OCI-LY1 (cell line): ENCODE measurements around the gene MCAT.

Experiments
- H2AFZ ChIP-seq: fragments of 200-600 bp; sonication (generic), shearing (Covaris generic); 2 replicates; pipeline ENCODE4 v1.6.0; 2014; ENCODE audit warnings: antibody characterized with exemption, mild to moderate bottlenecking, low read length
- H3F3A ChIP-seq: fragments of 200-600 bp; sonication (generic), shearing (Covaris generic); 2 replicates; pipeline ENCODE4 v1.6.0; 2014; ENCODE audit warnings: mild to moderate bottlenecking, antibody characterized with exemption, low read length, moderate library complexity; ENCODE audit not compliant: insufficient read depth
- H3K27ac ChIP-seq: fragments of 200-600 bp; sonication (generic); 2 replicates; pipeline ENCODE4 v1.5.1; 2014; ENCODE audit warnings: low read length, mixed run types, mild to moderate bottlenecking, low read depth; ENCODE audit not compliant: poor library complexity, severe bottlenecking
- H3K27me3 ChIP-seq: fragments of 200-600 bp; sonication (generic); 2 replicates; pipeline ENCODE4 v1.6.0; 2014; ENCODE audit warnings: antibody characterized with exemption, mild to moderate bottlenecking, low read length, moderate library complexity; ENCODE audit not compliant: insufficient read depth
- H3K36me3 ChIP-seq: fragments of 200-600 bp; sonication (generic); 2 replicates; pipeline ENCODE4 v1.6.1; 2014; ENCODE audit warnings: mild to moderate bottlenecking, antibody characterized with exemption, low read length, moderate library complexity, mixed read lengths; ENCODE audit not compliant: insufficient read depth
- H3K4me1 ChIP-seq: fragments of 200-600 bp; sonication (generic); 2 replicates; pipeline ENCODE4 v1.5.1; 2014; ENCODE audit warnings: mild to moderate bottlenecking, low read length, moderate library complexity; ENCODE audit not compliant: insufficient read depth, severe bottlenecking
- H3K4me2 ChIP-seq: fragments of 200-600 bp; sonication (generic), shearing (Covaris generic); 2 replicates; pipeline ENCODE4 v1.6.1; 2014; ENCODE audit warnings: low read length
- H3K4me3 ChIP-seq: fragments of 200-600 bp; sonication (generic); 2 replicates; pipeline ENCODE4 v1.5.1; 2014; ENCODE audit warnings: low read length, low read depth, mild to moderate bottlenecking, mixed read lengths; ENCODE audit not compliant: poor library complexity, severe bottlenecking
- H3K79me2 ChIP-seq: fragments of 200-600 bp; shearing (Covaris generic); 2 replicates; pipeline ENCODE4 v1.6.1; 2016; ENCODE audit warnings: mixed run types, low read length, mixed read lengths; ENCODE audit not compliant: insufficient read depth
- H3K9ac ChIP-seq: fragments of 200-600 bp; sonication (generic), shearing (Covaris generic); 2 replicates; pipeline ENCODE4 v1.6.1; 2014; ENCODE audit warnings: mild to moderate bottlenecking, low read length, mixed read lengths
- H3K9me2 ChIP-seq: fragments of 200-600 bp; sonication (generic), shearing (Covaris generic); 2 replicates; pipeline ENCODE4 v1.6.1; 2014; ENCODE audit warnings: low read depth, mild to moderate bottlenecking, low read length, mixed read lengths
- H3K9me3 ChIP-seq: fragments of 200-600 bp; shearing (Covaris generic); 2 replicates; pipeline ENCODE4 v1.6.1; 2014; ENCODE audit warnings: low read length, mixed read lengths
- H4K20me1 ChIP-seq: fragments of 200-600 bp; sonication (generic), shearing (Covaris generic); 2 replicates; pipeline ENCODE4 v1.6.0; 2016; ENCODE audit warnings: mild to moderate bottlenecking, low read length; ENCODE audit not compliant: insufficient read depth
- EZH2 ChIP-seq: fragments of 200-600 bp; sonication (generic), shearing (Covaris generic); IDR thresholded peaks from 2 replicates; pipeline ENCODE4 v1.8.0; 2017; ENCODE audit warnings: borderline replicate concordance, mixed run types, mild to moderate bottlenecking, antibody characterized with exemption, low read length, moderate library complexity, mixed read lengths
- TF ChIP-seq, protein P1 (sequence below): fragments of 200-600 bp; sonication (generic), shearing (Covaris generic); IDR thresholded peaks from 2 replicates; pipeline ENCODE4 v1.5.1; 2017; ENCODE audit warnings: mild to moderate bottlenecking, antibody characterized with exemption, low read length, moderate library complexity, mixed read lengths

MCAT gene

DNA sequence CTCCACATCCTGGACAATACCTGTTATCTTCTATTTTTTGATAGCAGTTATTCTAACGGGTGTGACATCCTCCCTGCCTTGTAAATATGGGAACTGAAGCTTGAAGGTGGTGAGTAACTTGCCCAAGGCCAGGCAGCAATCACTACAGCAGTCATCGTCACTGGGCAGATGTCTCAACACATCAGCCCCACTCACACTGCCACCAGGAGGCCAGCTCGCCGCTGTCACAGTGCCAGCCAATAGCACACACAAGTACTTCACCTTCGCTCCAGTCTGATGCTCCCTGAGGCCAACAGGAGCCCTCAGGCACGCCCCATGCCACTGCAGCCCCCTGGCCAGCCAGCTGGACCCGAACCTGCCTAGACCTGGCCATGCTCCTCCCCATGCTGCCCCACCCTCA, 49.1 kb downstream of the MCAT start:
- peaks cover 2% of the 10 kb centered on the region; the same call in 1 of the 2 replicates for H3K36me3 ChIP-seq
- peaks cover 15% of the 10 kb centered on the region for H3K4me1 ChIP-seq
- no peaks in the 10 kb centered on the region for H3K79me2 ChIP-seq
- H3F3A ChIP-seq = 0 out of 2 replicates have a peak, but pooled peaks cover 3% of the 10 kb centered on the region
- H3K9ac ChIP-seq = no peak overlapping the region
- H3K4me2 ChIP-seq = no peak overlapping the region
- H3K9me2 ChIP-seq = no peaks in the 10 kb centered on the region
- H3K4me3 ChIP-seq = no peak overlapping the region
- no peak overlapping the region for H2AFZ ChIP-seq
- H3K27me3 ChIP-seq = no peaks in the 10 kb centered on the region
- no peaks in the 10 kb centered on the region for H4K20me1 ChIP-seq
- peaks cover 9% of the 10 kb centered on the region for H3K9me3 ChIP-seq
- TF ChIP-seq EZH2 = no peak
- TF ChIP-seq, protein P1, sequence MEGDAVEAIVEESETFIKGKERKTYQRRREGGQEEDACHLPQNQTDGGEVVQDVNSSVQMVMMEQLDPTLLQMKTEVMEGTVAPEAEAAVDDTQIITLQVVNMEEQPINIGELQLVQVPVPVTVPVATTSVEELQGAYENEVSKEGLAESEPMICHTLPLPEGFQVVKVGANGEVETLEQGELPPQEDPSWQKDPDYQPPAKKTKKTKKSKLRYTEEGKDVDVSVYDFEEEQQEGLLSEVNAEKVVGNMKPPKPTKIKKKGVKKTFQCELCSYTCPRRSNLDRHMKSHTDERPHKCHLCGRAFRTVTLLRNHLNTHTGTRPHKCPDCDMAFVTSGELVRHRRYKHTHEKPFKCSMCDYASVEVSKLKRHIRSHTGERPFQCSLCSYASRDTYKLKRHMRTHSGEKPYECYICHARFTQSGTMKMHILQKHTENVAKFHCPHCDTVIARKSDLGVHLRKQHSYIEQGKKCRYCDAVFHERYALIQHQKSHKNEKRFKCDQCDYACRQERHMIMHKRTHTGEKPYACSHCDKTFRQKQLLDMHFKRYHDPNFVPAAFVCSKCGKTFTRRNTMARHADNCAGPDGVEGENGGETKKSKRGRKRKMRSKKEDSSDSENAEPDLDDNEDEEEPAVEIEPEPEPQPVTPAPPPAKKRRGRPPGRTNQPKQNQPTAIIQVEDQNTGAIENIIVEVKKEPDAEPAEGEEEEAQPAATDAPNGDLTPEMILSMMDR = peak; percentile 40; the same call in 1 of the 2 replicates
- H3K27ac ChIP-seq = no peak overlapping the region

DNA sequence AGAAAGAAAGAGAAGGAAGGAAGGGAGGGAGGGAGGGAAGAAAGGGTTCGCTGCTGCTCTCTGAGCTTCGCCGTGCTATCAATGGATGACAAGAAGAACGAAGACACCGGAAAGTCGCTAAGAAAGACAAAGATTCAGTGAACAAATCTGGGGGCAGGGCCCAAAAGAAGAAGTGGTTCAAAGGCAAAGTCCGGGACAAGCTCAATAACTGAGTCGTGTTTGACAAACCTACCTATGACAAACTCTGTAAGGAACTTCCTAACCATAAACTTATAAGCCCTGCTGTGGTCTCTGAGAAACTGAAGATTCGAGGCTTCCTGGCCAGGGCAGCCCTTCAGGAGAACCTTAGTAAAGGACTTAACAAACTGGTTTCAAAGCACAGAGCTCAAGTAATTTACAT, 51.1 kb downstream of the MCAT start:
- peaks cover 1% of the 10 kb centered on the region; the same call in 1 of the 2 replicates for H3K36me3 ChIP-seq
- no peak overlapping the region; the same call in 1 of the 2 replicates for H2AFZ ChIP-seq
- H3K9ac ChIP-seq = no peak overlapping the region
- H3K4me1 ChIP-seq = peaks cover 19% of the 10 kb centered on the region
- H4K20me1 ChIP-seq = no peaks in the 10 kb centered on the region
- H3K4me3 ChIP-seq = no peak overlapping the region
- H3K27ac ChIP-seq = peak overlapping the region; percentile 64
- H3K9me2 ChIP-seq = no peaks in the 10 kb centered on the region
- TF ChIP-seq EZH2 = no peak
- TF ChIP-seq, protein P1 = no peak
- no peaks in the 10 kb centered on the region for H3K79me2 ChIP-seq
- H3K27me3 ChIP-seq = no peaks in the 10 kb centered on the region
- peak overlapping the region; percentile 35; the same call in 1 of the 2 replicates for H3K4me2 ChIP-seq
- peaks cover 9% of the 10 kb centered on the region for H3K9me3 ChIP-seq
- H3F3A ChIP-seq = 0 out of 2 replicates have a peak, but pooled peaks cover 3% of the 10 kb centered on the region

DNA sequence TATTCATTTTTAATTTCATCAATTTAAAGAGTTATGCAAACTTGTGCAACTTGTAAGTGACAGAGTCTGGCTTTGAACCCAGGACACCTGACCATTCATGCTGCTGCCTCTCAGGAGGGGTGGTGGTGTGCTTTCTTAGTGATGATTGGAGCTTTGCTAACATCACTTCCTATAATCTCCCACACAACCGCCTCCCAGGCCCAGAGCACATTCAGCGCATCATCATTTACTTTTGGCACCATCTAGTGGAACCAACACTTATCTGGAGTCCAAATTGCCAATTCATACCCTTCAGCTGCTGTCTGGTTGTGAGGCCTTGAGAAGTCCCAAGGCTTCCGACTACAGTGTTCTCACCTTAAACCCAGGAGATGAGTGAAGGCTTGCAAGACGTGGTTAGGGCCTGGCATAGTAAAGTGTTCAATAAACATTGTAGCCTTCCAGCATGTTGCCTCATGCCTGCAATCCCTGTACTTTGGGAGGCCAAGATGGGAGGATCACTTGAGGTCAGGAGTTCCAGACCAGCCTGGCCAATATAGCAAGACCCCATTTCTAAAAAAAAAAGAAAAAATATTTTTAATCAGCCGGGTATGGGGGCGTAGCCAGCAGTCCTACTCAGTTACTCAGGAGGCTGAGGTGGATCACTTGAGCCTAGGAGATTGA, 52.9 kb downstream of the MCAT start:
- no peaks in the 10 kb centered on the region for H3K79me2 ChIP-seq
- peak overlapping the region; percentile 35; the same call in 1 of the 2 replicates for H3K4me2 ChIP-seq
- H3K9ac ChIP-seq = no peak overlapping the region
- H3K27me3 ChIP-seq = no peaks in the 10 kb centered on the region
- TF ChIP-seq, protein P1 = peak; percentile 62
- no peak for TF ChIP-seq EZH2
- 0 out of 2 replicates have a peak, but pooled peaks cover 3% of the 10 kb centered on the region for H3F3A ChIP-seq
- H3K4me3 ChIP-seq = peak overlapping the region; percentile 69
- peaks cover 24% of the 10 kb centered on the region for H3K4me1 ChIP-seq
- no peaks in the 10 kb centered on the region for H4K20me1 ChIP-seq
- no peak overlapping the region for H3K27ac ChIP-seq
- H3K9me3 ChIP-seq = peaks cover 2% of the 10 kb centered on the region; the same call in 1 of the 2 replicates
- H3K36me3 ChIP-seq = peaks cover 4% of the 10 kb centered on the region; the same call in 1 of the 2 replicates
- no peaks in the 10 kb centered on the region for H3K9me2 ChIP-seq
- H2AFZ ChIP-seq = no peak overlapping the region
